ENCODE results near the gene OTOG. TPM values are rescaled to one million over a fixed set of nuclear protein-coding genes. Genes with fewer than 3 reads are reported as not detected.

The OTOG gene
- total RNA-seq, 1 donor from 2014 or later, result not detected

- Mint-ChIP-seq H3K4me3 (no peak overlapping the region), H3K27ac (no peak overlapping the region), H3K4me1 (no peaks in the 10 kb centered on the region), H3K36me3 (ENCODE audit: low read depth) (no peaks in the 10 kb centered on the region), H3K27me3 (peaks cover 8% of the 10 kb centered on the region), H3K9me3 (no peaks in the 10 kb centered on the region)
- CTCF ChIA-PET, result no interaction called here
- ATAC-seq (ENCODE audit: low read depth) (no peak), DNase-seq (peak; percentile 3)
- no peak for TF ChIP-seq CTCF (IDR thresholded peaks at IDR 0.05)
- POLR2A ChIA-PET, result no interaction called here
- intact Hi-C loops (cut with micrococcal nuclease), result no loop called here
Measured at GRCh38 chr11:17559341-17560087, 12.5 kb downstream of the OTOG start.

GRCh38 chr11:17560281-17561110 is 13.4 kb downstream of the OTOG start:
- intact Hi-C loops (cut with micrococcal nuclease), result no loop called here
- H3K27ac Mint-ChIP-seq, result no peak overlapping the region
- DNase-seq, result no peak

GRCh38 chr11:17561111-17561415 is 14.0 kb downstream of the OTOG start:
- intact Hi-C loops (cut with micrococcal nuclease), result no loop called here
- H3K4me3 Mint-ChIP-seq, result no peak overlapping the region
- no peaks in the 10 kb centered on the region for H3K36me3 Mint-ChIP-seq (ENCODE audit: low read depth)
- no peak for TF ChIP-seq CTCF (IDR thresholded peaks at IDR 0.05)
- DNase-seq (no peak), ATAC-seq (ENCODE audit: low read depth) (no peak)
- peaks cover 6% of the 10 kb centered on the region for H3K27me3 Mint-ChIP-seq
- H3K27ac Mint-ChIP-seq, result no peak overlapping the region
- H3K9me3 Mint-ChIP-seq, result no peaks in the 10 kb centered on the region
- ChIA-PET POLR2A (no interaction called here), CTCF (no interaction called here)
- H3K4me1 Mint-ChIP-seq, result no peaks in the 10 kb centered on the region

More at GRCh38 chr11:17560281-17561110, 13.4 kb downstream of the OTOG start:
- no peaks in the 10 kb centered on the region for H3K36me3 Mint-ChIP-seq (ENCODE audit: low read depth)
- H3K4me1 Mint-ChIP-seq, result no peaks in the 10 kb centered on the region
- no peak for TF ChIP-seq CTCF (IDR thresholded peaks at IDR 0.05)
- CTCF ChIA-PET, result no interaction called here
- H3K4me3 Mint-ChIP-seq, result no peak overlapping the region
- POLR2A ChIA-PET, result no interaction called here
- no peak for ATAC-seq (ENCODE audit: low read depth)
- H3K9me3 Mint-ChIP-seq, result no peaks in the 10 kb centered on the region
- H3K27me3 Mint-ChIP-seq, result peaks cover 6% of the 10 kb centered on the region

- ATAC-seq (ENCODE audit: low read depth) (no peak), DNase-seq (no peak)
- H3K27me3 Mint-ChIP-seq, result peaks cover 6% of the 10 kb centered on the region
- TF ChIP-seq CTCF (IDR thresholded peaks at IDR 0.05), result no peak
- ChIA-PET POLR2A (no interaction called here), CTCF (no interaction called here)
- H3K9me3 Mint-ChIP-seq, result no peaks in the 10 kb centered on the region
- no peaks in the 10 kb centered on the region for H3K4me1 Mint-ChIP-seq
- no peak overlapping the region for H3K4me3 Mint-ChIP-seq
- H3K27ac Mint-ChIP-seq, result no peak overlapping the region
- H3K36me3 Mint-ChIP-seq (ENCODE audit: low read depth), result no peaks in the 10 kb centered on the region
- intact Hi-C loops (cut with micrococcal nuclease), result no loop called here
Measured at GRCh38 chr11:17561526-17561925, 14.5 kb downstream of the OTOG start.

- POLR2A ChIA-PET, result no interaction called here
- H3K36me3 Mint-ChIP-seq (ENCODE audit: low read depth), result no peaks in the 10 kb centered on the region
- DNase-seq, result peak; percentile 4
- peaks cover 6% of the 10 kb centered on the region for H3K27me3 Mint-ChIP-seq
- no peak overlapping the region for H3K4me3 Mint-ChIP-seq
- H3K4me1 Mint-ChIP-seq, result no peaks in the 10 kb centered on the region
- no peaks in the 10 kb centered on the region for H3K9me3 Mint-ChIP-seq
- ATAC-seq (ENCODE audit: low read depth), result no peak
- CTCF ChIA-PET, result no interaction called here
- intact Hi-C loops (cut with micrococcal nuclease), result no loop called here
- no peak for TF ChIP-seq CTCF (IDR thresholded peaks at IDR 0.05)
- H3K27ac Mint-ChIP-seq, result no peak overlapping the region
Measured at GRCh38 chr11:17563231-17563646, 16.2 kb downstream of the OTOG start.

Measured in activated B cell treated with CpG ODN at 0.5 μM for 24 hours (primary cell).